GM23338 (cell line): ENCODE data around the gene RXRA. TPM values are rescaled to one million over a fixed set of nuclear protein-coding genes. Genes with fewer than 3 reads are reported as not detected.

Experiments
- ATAC-seq: fragments of 200-7000 bp; cut with Tn5 transposase; 3 replicates; pipeline ENCODE4 v1.9.1; 2020
- DNase-seq: peaks from one replicate; pipeline ENCODE4 v3.0.0-alpha.2; 2015; ENCODE audit warnings: low spot score
- H2AFZ ChIP-seq: fragments of 200-600 bp; sonication (generic); 2 replicates; pipeline ENCODE4 v1.8.0; 2016; ENCODE audit warnings: antibody characterized with exemption, mild to moderate bottlenecking, moderate library complexity
- H3F3A ChIP-seq: fragments of 200-600 bp; sonication (generic); replicated peaks from 2 replicates; pipeline ENCODE4 v1.8.0; 2017; ENCODE audit warnings: antibody characterized with exemption, mixed run types, low read depth
- H3K27ac ChIP-seq: fragments of 200-600 bp; sonication (generic); 2 replicates; pipeline ENCODE4 v1.6.1; 2016; ENCODE audit warnings: low read depth
- H3K27me3 ChIP-seq: fragments of 200-600 bp; sonication (generic); 2 replicates; pipeline ENCODE4 v1.8.0; 2016; ENCODE audit warnings: mild to moderate bottlenecking, mixed run types, moderate library complexity; ENCODE audit not compliant: insufficient read depth
- H3K36me3 ChIP-seq: fragments of 200-600 bp; sonication (generic); 2 replicates; pipeline ENCODE4 v1.8.0; 2016; ENCODE audit warnings: mild to moderate bottlenecking; ENCODE audit not compliant: insufficient read depth
- H3K4me1 ChIP-seq: fragments of 200-600 bp; sonication (generic); 2 replicates; pipeline ENCODE4 v1.8.0; 2016; ENCODE audit warnings: mild to moderate bottlenecking, moderate library complexity; ENCODE audit not compliant: insufficient read depth
- H3K4me2 ChIP-seq: fragments of 200-600 bp; sonication (generic); 2 replicates; pipeline ENCODE4 v1.7.1; 2017; ENCODE audit warnings: mixed run types
- H3K4me3 ChIP-seq: fragments of 200-600 bp; sonication (generic); 2 replicates; pipeline ENCODE4 v1.6.1; 2016; ENCODE audit warnings: mixed run types
- H3K79me2 ChIP-seq: fragments of 200-600 bp; sonication (generic); replicated peaks from 2 replicates; pipeline ENCODE4 v1.8.0; 2017; ENCODE audit warnings: mild to moderate bottlenecking; ENCODE audit not compliant: insufficient read depth
- H3K9me2 ChIP-seq: fragments of 200-600 bp; sonication (generic); 2 replicates; pipeline ENCODE4 v1.8.0; 2017; ENCODE audit not compliant: insufficient read depth
- H4K20me1 ChIP-seq: fragments of 200-600 bp; sonication (generic); replicated peaks from 2 replicates; pipeline ENCODE4 v1.8.0; 2017; ENCODE audit warnings: mild to moderate bottlenecking; ENCODE audit not compliant: insufficient read depth
- H3K27ac Mint-ChIP-seq: 2 replicates; pipeline ENCODE4 v1.8.0; 2020; ENCODE audit warnings: inconsistent platforms, mild to moderate bottlenecking, moderate library complexity, mixed read lengths
- H3K27me3 Mint-ChIP-seq: 3 replicates; pipeline ENCODE4 v1.8.0; 2022; ENCODE audit warnings: low read depth, mild to moderate bottlenecking, moderate library complexity, mixed read lengths, inconsistent platforms; ENCODE audit not compliant: insufficient read depth, poor library complexity
- H3K36me3 Mint-ChIP-seq: 3 replicates; pipeline ENCODE4 v1.8.0; 2021; ENCODE audit warnings: low read depth, mild to moderate bottlenecking, inconsistent platforms, moderate library complexity, mixed read lengths
- H3K4me1 Mint-ChIP-seq: 3 replicates; pipeline ENCODE4 v1.8.0; 2020; ENCODE audit warnings: mild to moderate bottlenecking, inconsistent platforms, mixed read lengths
- H3K4me3 Mint-ChIP-seq: 3 replicates; pipeline ENCODE4 v1.8.0; 2021; ENCODE audit warnings: moderate library complexity, mild to moderate bottlenecking, inconsistent platforms, mixed read lengths
- H3K9me3 Mint-ChIP-seq: 3 replicates; pipeline ENCODE4 v1.8.0; 2020; ENCODE audit warnings: moderate library complexity, mild to moderate bottlenecking, inconsistent platforms, mixed read lengths
- CREB1 ChIP-seq: fragments of 250-450 bp; sonication (Bioruptor Pico); IDR thresholded peaks from 2 replicates; pipeline ENCODE4 v1.5.0; 2020; ENCODE audit warnings: low read depth, mild to moderate bottlenecking, moderate library complexity
- EZH2 ChIP-seq: fragments of 200-600 bp; sonication (generic); IDR thresholded peaks from one replicate; pipeline ENCODE4 v1.8.0; 2017; ENCODE audit warnings: antibody characterized with exemption, mild to moderate bottlenecking, low read depth; ENCODE audit not compliant: unreplicated experiment
- EZH2phosphoT487 ChIP-seq: fragments of 200-600 bp; sonication (generic); IDR thresholded peaks from one replicate; pipeline ENCODE4 v1.8.1; 2018; ENCODE audit warnings: antibody characterized with exemption; ENCODE audit not compliant: unreplicated experiment
- JUNB ChIP-seq: IDR thresholded peaks from one replicate; pipeline ENCODE4 v1.6.1; 2016; ENCODE audit warnings: antibody characterized with exemption; ENCODE audit not compliant: unreplicated experiment
- NANOG ChIP-seq: IDR thresholded peaks from 2 replicates; pipeline ENCODE4 v1.6.1; 2016; ENCODE audit warnings: antibody characterized with exemption, borderline replicate concordance
- POLR2AphosphoS5 ChIP-seq: IDR thresholded peaks from 2 replicates; pipeline ENCODE4 v1.6.1; 2016; ENCODE audit warnings: antibody characterized with exemption, low read depth
- STAT1 ChIP-seq: IDR thresholded peaks from one replicate; pipeline ENCODE4 v1.6.1; 2016; ENCODE audit warnings: antibody characterized with exemption; ENCODE audit not compliant: unreplicated experiment
- ZNF114 ChIP-seq: fragments of 250-450 bp; sonication (Bioruptor Pico); IDR thresholded peaks from 2 replicates; pipeline ENCODE4 v1.5.0; 2020; ENCODE audit warnings: mild to moderate bottlenecking, moderate library complexity
- ZNF331 ChIP-seq: fragments of 250-450 bp; sonication (Bioruptor Pico); IDR thresholded peaks from 2 replicates; pipeline ENCODE4 v1.5.0; 2020; ENCODE audit warnings: low read depth, mild to moderate bottlenecking, moderate library complexity
- polyA plus RNA-seq: library from polyadenylated mRNA; unstranded; fragments of >200 nt; fragmentation: Nextera tagmentation; extraction: Ambion mirVana; gene quantifications from 2 replicates; pipeline ENCODE4 v1.2.1, GENCODE V29; 2016
- total RNA-seq: library from RNA; depleted of rRNA; stranded (reverse); fragments of >200 nt; shearing (Covaris generic); gene quantifications from 2 replicates; pipeline ENCODE4 v1.2.3, GENCODE V29; 2014
- TF ChIP-seq, protein P1 (sequence below): IDR thresholded peaks from 2 replicates; pipeline ENCODE4 v1.6.1; 2016; ENCODE audit warnings: antibody characterized with exemption
- TF ChIP-seq, protein P2 (sequence below): IDR thresholded peaks from one replicate; pipeline ENCODE4 v1.6.1; 2018; ENCODE audit warnings: antibody characterized with exemption; ENCODE audit not compliant: unreplicated experiment
- TF ChIP-seq, protein P3 (sequence below), 2 experiments: fragments of 200-600 bp in 1 of 2; sonication (generic) in 1 of 2; conservative IDR thresholded peaks; 2 replicates each; pipeline versions ENCODE4 v1.5.1 to v1.6.1; 2016 to 2017; ENCODE audit warnings: antibody characterized with exemption in 2 of 2, low read depth in 2 of 2, mild to moderate bottlenecking in 2 of 2, moderate library complexity in 1 of 2
- TF ChIP-seq, protein P4 (sequence below): fragments of 250-450 bp; sonication (Bioruptor Pico); IDR thresholded peaks from 2 replicates; pipeline ENCODE4 v1.5.0; 2020; ENCODE audit warnings: mild to moderate bottlenecking, moderate library complexity

Gene RXRA
- total and polyA plus RNA-seq, 2 experiments from 2014 or later = 4.9 to 17.9 TPM

DNA sequence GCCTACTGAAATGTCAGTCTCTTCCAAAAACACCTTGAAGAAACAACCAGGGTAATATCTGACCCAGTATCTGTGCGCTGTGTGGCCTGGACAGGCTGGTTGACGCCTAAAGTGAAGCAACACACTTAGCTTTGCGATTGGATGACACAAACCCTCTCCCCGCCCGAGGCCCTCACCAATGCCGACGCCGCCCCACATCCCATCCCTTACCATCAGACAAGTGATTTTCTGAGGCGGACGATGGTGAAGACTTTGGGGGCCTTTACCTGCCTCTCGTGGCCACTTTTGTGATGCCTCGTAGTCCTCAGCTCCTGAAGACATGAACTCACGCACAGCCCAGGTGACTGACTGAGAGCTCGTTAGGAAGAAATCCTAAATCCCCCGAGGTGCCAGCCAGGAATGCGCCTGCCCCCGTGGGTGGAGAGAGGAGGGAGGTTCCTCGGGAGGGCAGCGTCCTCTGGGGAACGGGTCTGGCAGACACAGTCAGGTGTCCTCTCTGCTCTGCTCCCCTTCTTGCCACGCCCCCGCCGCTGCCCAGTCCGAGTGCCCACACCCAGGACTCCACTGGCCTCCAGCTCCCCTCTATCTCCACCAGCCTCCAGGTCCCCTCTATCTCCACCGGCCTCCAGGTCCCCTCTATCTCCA, 31.0 kb upstream of the RXRA start:
- H4K20me1 ChIP-seq = no peaks in the 10 kb centered on the region
- TF ChIP-seq POLR2AphosphoS5 (no peak), EZH2phosphoT487 (no peak), JUNB (no peak), ZNF331 (CRISPR knock-in tag) (no peak), EZH2 (no peak), STAT1 (no peak), ZNF114 (CRISPR knock-in tag) (no peak), CREB1 (CRISPR knock-in tag) (no peak), NANOG (no peak)
- TF ChIP-seq, protein P1, sequence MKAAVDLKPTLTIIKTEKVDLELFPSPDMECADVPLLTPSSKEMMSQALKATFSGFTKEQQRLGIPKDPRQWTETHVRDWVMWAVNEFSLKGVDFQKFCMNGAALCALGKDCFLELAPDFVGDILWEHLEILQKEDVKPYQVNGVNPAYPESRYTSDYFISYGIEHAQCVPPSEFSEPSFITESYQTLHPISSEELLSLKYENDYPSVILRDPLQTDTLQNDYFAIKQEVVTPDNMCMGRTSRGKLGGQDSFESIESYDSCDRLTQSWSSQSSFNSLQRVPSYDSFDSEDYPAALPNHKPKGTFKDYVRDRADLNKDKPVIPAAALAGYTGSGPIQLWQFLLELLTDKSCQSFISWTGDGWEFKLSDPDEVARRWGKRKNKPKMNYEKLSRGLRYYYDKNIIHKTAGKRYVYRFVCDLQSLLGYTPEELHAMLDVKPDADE = no peak
- TF ChIP-seq, protein P2, sequence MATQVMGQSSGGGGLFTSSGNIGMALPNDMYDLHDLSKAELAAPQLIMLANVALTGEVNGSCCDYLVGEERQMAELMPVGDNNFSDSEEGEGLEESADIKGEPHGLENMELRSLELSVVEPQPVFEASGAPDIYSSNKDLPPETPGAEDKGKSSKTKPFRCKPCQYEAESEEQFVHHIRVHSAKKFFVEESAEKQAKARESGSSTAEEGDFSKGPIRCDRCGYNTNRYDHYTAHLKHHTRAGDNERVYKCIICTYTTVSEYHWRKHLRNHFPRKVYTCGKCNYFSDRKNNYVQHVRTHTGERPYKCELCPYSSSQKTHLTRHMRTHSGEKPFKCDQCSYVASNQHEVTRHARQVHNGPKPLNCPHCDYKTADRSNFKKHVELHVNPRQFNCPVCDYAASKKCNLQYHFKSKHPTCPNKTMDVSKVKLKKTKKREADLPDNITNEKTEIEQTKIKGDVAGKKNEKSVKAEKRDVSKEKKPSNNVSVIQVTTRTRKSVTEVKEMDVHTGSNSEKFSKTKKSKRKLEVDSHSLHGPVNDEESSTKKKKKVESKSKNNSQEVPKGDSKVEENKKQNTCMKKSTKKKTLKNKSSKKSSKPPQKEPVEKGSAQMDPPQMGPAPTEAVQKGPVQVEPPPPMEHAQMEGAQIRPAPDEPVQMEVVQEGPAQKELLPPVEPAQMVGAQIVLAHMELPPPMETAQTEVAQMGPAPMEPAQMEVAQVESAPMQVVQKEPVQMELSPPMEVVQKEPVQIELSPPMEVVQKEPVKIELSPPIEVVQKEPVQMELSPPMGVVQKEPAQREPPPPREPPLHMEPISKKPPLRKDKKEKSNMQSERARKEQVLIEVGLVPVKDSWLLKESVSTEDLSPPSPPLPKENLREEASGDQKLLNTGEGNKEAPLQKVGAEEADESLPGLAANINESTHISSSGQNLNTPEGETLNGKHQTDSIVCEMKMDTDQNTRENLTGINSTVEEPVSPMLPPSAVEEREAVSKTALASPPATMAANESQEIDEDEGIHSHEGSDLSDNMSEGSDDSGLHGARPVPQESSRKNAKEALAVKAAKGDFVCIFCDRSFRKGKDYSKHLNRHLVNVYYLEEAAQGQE = no peak
- TF ChIP-seq, protein P3, sequence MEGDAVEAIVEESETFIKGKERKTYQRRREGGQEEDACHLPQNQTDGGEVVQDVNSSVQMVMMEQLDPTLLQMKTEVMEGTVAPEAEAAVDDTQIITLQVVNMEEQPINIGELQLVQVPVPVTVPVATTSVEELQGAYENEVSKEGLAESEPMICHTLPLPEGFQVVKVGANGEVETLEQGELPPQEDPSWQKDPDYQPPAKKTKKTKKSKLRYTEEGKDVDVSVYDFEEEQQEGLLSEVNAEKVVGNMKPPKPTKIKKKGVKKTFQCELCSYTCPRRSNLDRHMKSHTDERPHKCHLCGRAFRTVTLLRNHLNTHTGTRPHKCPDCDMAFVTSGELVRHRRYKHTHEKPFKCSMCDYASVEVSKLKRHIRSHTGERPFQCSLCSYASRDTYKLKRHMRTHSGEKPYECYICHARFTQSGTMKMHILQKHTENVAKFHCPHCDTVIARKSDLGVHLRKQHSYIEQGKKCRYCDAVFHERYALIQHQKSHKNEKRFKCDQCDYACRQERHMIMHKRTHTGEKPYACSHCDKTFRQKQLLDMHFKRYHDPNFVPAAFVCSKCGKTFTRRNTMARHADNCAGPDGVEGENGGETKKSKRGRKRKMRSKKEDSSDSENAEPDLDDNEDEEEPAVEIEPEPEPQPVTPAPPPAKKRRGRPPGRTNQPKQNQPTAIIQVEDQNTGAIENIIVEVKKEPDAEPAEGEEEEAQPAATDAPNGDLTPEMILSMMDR (conservative IDR thresholded peaks at IDR 0.05; ENCODE audit: low read depth in 2 of 2) = no peak
- TF ChIP-seq, protein P4, sequence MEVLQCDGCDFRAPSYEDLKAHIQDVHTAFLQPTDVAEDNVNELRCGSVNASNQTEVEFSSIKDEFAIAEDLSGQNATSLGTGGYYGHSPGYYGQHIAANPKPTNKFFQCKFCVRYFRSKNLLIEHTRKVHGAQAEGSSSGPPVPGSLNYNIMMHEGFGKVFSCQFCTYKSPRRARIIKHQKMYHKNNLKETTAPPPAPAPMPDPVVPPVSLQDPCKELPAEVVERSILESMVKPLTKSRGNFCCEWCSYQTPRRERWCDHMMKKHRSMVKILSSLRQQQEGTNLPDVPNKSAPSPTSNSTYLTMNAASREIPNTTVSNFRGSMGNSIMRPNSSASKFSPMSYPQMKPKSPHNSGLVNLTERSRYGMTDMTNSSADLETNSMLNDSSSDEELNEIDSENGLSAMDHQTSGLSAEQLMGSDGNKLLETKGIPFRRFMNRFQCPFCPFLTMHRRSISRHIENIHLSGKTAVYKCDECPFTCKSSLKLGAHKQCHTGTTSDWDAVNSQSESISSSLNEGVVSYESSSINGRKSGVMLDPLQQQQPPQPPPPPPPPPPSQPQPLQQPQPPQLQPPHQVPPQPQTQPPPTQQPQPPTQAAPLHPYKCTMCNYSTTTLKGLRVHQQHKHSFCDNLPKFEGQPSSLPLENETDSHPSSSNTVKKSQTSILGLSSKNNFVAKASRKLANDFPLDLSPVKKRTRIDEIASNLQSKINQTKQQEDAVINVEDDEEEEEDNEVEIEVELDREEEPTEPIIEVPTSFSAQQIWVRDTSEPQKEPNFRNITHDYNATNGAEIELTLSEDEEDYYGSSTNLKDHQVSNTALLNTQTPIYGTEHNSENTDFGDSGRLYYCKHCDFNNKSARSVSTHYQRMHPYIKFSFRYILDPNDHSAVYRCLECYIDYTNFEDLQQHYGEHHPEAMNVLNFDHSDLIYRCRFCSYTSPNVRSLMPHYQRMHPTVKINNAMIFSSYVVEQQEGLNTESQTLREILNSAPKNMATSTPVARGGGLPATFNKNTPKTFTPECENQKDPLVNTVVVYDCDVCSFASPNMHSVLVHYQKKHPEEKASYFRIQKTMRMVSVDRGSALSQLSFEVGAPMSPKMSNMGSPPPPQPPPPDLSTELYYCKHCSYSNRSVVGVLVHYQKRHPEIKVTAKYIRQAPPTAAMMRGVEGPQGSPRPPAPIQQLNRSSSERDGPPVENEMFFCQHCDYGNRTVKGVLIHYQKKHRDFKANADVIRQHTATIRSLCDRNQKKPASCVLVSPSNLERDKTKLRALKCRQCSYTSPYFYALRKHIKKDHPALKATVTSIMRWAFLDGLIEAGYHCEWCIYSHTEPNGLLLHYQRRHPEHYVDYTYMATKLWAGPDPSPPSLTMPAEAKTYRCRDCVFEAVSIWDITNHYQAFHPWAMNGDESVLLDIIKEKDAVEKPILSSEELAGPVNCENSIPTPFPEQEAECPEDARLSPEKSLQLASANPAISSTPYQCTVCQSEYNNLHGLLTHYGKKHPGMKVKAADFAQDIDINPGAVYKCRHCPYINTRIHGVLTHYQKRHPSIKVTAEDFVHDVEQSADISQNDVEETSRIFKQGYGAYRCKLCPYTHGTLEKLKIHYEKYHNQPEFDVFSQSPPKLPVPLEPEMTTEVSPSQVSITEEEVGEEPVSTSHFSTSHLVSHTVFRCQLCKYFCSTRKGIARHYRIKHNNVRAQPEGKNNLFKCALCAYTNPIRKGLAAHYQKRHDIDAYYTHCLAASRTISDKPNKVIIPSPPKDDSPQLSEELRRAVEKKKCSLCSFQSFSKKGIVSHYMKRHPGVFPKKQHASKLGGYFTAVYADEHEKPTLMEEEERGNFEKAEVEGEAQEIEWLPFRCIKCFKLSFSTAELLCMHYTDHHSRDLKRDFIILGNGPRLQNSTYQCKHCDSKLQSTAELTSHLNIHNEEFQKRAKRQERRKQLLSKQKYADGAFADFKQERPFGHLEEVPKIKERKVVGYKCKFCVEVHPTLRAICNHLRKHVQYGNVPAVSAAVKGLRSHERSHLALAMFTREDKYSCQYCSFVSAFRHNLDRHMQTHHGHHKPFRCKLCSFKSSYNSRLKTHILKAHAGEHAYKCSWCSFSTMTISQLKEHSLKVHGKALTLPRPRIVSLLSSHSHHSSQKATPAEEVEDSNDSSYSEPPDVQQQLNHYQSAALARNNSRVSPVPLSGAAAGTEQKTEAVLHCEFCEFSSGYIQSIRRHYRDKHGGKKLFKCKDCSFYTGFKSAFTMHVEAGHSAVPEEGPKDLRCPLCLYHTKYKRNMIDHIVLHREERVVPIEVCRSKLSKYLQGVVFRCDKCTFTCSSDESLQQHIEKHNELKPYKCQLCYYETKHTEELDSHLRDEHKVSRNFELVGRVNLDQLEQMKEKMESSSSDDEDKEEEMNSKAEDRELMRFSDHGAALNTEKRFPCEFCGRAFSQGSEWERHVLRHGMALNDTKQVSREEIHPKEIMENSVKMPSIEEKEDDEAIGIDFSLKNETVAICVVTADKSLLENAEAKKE (CRISPR knock-in tag) = no peak
- Mint-ChIP-seq H3K27ac (no peak overlapping the region), H3K4me1 (peaks cover 9% of the 10 kb centered on the region; the same call in 2 of the 3 replicates), H3K9me3 (no peaks in the 10 kb centered on the region), H3K4me3 (no peak overlapping the region), H3K36me3 (no peaks in the 10 kb centered on the region), H3K27me3 (peaks cover 3% of the 10 kb centered on the region)
- DNase-seq (no peak), ATAC-seq (no peak; the same call in 2 of the 3 replicates)
- no peak overlapping the region for H3K27ac ChIP-seq
- H3K4me3 ChIP-seq = no peak overlapping the region
- H2AFZ ChIP-seq = no peak overlapping the region
- no peaks in the 10 kb centered on the region for H3K79me2 ChIP-seq
- H3K4me1 ChIP-seq = no peaks in the 10 kb centered on the region
- no peaks in the 10 kb centered on the region for H3K27me3 ChIP-seq
- no peaks in the 10 kb centered on the region for H3K36me3 ChIP-seq
- H3F3A ChIP-seq = no peaks in the 10 kb centered on the region
- H3K4me2 ChIP-seq = no peak overlapping the region
- H3K9me2 ChIP-seq = no peaks in the 10 kb centered on the region
